Neutrophil (primary cell): Measurements from ENCODE around the gene AFDN.

Experiments
- H3K27ac ChIP-seq: fragments of 200-600 bp; sonication (generic); 2 replicates; pipeline ENCODE4 v1.5.1; 2016; ENCODE audit warnings: mild to moderate bottlenecking, moderate library complexity
- H3K27me3 ChIP-seq: fragments of 200-600 bp; sonication (generic); 2 replicates; pipeline ENCODE4 v1.6.0; 2016; ENCODE audit warnings: mild to moderate bottlenecking
- H3K36me3 ChIP-seq: fragments of 200-600 bp; sonication (generic); 2 replicates; pipeline ENCODE4 v1.5.1; 2017
- H3K4me1 ChIP-seq, 2 experiments: fragments of 200-600 bp in 1 of 2; sonication (generic) in 1 of 2; 1 replicate in 1 of 2; 2 replicates in 1 of 2; pipeline versions ENCODE4 v1.5.1 to v1.6.1; 2013 to 2016; ENCODE audit warnings: low read depth in 1 of 2, low read length in 1 of 2, mild to moderate bottlenecking in 1 of 2, moderate library complexity in 1 of 2; ENCODE audit not compliant: control insufficient read depth in 1 of 2, insufficient read depth in 1 of 2
- H3K4me3 ChIP-seq, 2 experiments: fragments of 200-600 bp in 1 of 2; sonication (generic) in 1 of 2; 1 replicate in 1 of 2; 2 replicates in 1 of 2; pipeline ENCODE4 v1.5.1; 2013 to 2016; ENCODE audit warnings: low read depth in 1 of 2, low read length in 1 of 2, mild to moderate bottlenecking in 1 of 2, moderate library complexity in 1 of 2
- H3K9me3 ChIP-seq: fragments of 200-600 bp; sonication (generic); 2 replicates; pipeline ENCODE4 v1.5.1; 2016
- CTCF ChIP-seq: fragments of 200-600 bp; sonication (generic); IDR thresholded peaks from 2 replicates; pipeline ENCODE4 v1.5.1; 2016; ENCODE audit warnings: antibody characterized with exemption

Gene AFDN

GRCh38 chr6:167910652-167911051, 83.9 kb downstream of the AFDN start:
- no peaks in the 10 kb centered on the region for H3K9me3 ChIP-seq
- no peaks in the 10 kb centered on the region for H3K36me3 ChIP-seq
- H3K27ac ChIP-seq = no peak overlapping the region
- H3K4me3 ChIP-seq = no peak overlapping the region
- no peak for TF ChIP-seq CTCF
- H3K4me1 ChIP-seq = no peaks in the 10 kb centered on the region
- peaks cover 5% of the 10 kb centered on the region for H3K27me3 ChIP-seq

DNA sequence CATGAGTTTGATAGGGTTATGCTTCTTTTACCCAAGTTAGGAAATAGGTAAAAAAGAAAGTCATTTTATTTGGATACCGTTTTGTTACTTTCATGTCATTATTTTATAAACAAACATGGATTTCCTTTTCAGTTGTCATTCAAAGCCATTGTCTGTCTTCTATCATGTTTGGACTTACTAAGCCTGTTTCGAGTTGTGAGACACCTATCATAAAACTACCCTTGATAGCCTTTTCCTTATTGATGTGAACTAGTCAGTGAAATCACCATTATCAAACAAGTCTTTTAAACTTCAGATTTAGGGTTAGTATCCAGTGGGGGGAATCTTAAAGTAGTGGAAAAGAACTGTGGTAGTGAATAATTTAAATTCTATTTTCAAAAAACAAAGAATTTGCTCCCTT, 85.8 kb downstream of the AFDN start:
- Histone ChIP-seq H3K27me3 (no peaks in the 10 kb centered on the region), H3K9me3 (no peaks in the 10 kb centered on the region), H3K36me3 (no peaks in the 10 kb centered on the region), H3K4me3 (no peak overlapping the region), H3K4me1 (no peaks in the 10 kb centered on the region), H3K27ac (no peak overlapping the region)
- no peak for TF ChIP-seq CTCF

GRCh38 chr6:167913699-167914098, 87.0 kb downstream of the AFDN start:
- Histone ChIP-seq H3K27ac (no peak overlapping the region), H3K4me1 (no peaks in the 10 kb centered on the region), H3K27me3 (no peaks in the 10 kb centered on the region), H3K4me3 (no peak overlapping the region), H3K36me3 (no peaks in the 10 kb centered on the region), H3K9me3 (no peaks in the 10 kb centered on the region)
- TF ChIP-seq CTCF = no peak

DNA sequence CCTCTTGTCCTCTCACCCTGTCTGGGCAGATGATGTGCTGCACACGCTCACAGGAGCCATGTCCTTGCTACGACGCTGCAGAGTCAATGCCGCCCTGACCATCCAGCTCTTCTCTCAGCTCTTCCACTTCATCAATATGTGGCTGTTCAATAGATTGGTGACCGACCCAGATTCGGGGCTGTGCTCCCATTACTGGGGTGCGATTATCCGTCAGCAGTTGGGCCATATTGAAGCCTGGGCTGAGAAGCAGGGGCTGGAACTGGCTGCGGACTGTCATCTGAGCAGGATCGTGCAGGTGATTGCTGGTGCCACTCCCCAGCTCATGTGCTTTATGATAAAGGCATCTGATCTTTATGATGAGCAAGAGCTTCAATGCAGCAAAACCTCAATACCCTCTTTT, 88.4 kb downstream of the AFDN start:
- no peaks in the 10 kb centered on the region for H3K36me3 ChIP-seq
- H3K27ac ChIP-seq = no peak overlapping the region
- H3K4me1 ChIP-seq = no peaks in the 10 kb centered on the region
- H3K9me3 ChIP-seq = no peaks in the 10 kb centered on the region
- no peak overlapping the region for H3K4me3 ChIP-seq
- no peak for TF ChIP-seq CTCF
- H3K27me3 ChIP-seq = no peaks in the 10 kb centered on the region

DNA sequence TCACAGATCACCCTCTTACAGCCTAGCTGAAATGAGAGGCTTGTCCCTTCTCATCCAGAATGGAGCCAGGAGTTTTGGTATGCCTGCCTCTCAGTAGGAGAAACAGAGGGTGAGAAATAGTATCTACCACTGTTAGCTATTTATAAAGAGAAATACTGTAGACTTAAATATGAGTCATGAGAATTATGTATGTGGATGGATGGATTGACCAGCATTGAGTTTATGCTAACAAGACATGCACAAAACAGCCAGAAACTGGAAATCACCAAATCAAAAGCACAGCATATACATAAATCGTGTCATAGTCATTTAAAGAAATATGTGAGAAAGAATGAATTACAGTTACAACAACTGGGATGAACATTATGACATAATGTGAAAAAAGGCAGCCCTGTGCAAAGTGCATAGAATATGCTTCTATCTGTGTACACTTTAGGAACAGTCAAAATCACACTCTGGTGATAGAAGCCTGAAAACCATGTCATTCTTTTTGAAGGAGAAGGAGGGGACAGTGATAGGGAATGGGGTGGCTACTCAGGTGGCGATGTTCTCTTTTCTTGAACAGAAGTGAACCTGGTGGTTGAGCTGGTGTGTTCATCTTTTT, 90.9 kb downstream of the AFDN start:
- Histone ChIP-seq H3K4me3 (no peak overlapping the region), H3K27me3 (no peaks in the 10 kb centered on the region), H3K9me3 (no peaks in the 10 kb centered on the region), H3K36me3 (no peaks in the 10 kb centered on the region), H3K4me1 (no peaks in the 10 kb centered on the region), H3K27ac (no peak overlapping the region)
- TF ChIP-seq CTCF = no peak
